GM18520 (cell line): ENCODE data around the gene RND3.

Experiments used
- ATAC-seq: cut with Tn5 transposase; IDR thresholded peaks from one replicate; pipeline ENCODE4 v1.9.1; 2021; ENCODE audit not compliant: unreplicated experiment

RND3 gene

GRCh38 chr2:150494234-150494945, 6.9 kb upstream of the RND3 start:
- no peak for ATAC-seq

DNA sequence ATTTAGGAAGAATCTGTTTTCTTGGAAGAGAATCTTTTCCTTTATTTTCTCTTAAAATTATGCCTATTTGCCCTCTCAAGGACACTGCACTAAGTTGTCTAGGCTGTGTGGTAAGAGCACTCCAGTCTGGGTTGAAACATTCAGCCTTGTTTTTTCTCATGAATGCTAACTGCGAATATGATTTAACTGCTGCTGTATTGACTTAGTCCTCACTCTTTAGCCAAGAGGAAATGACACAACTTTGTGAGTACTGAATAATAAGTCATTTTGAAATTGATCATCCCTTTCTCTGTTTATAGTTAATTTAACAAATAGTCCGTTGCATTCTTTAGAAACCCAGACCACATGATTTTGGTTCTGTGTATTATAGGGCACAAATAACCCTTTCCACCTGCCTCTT, 4.5 kb upstream of the RND3 start:
- ATAC-seq, result no peak

DNA sequence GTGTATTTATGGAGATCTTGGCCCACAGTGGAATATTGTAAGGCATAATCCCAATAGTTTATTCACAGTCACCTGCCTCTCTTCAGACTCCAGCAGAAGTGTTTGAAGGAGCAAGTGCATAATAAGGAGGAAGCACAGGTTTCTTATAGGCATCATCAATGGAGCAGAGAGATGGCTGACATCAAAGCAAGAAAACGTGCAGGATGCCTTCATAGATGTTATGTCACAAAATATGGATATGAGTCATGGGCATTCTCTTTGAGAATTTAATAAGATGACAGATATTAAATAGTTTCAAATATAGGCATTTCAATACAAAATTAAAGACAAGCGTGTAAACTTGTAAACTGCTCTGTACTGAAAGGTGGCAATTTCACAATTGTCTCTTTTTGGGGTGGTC, 4.0 kb upstream of the RND3 start:
- ATAC-seq, result no peak

DNA sequence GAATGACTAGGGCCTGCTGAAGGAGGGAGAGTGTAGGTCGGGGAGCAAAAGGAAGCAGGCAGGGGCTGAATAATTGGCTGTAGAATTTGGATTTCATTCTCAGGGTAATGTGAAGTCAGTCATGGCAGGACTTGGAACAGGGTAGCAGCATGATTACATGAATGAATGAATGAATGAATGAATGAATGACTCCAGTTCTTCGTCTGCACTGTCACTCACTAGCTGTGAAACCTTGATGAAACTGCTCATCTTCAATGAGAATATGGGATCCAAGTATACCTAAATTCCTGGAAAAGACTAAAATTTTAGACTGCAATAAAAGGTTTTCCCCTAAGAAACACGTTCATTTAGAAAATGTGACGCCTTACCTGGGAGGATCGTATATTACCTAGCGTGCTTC, 3.0 kb upstream of the RND3 start:
- no peak for ATAC-seq

- no peak for ATAC-seq
Measured at GRCh38 chr2:150486539-150487484, 655 bp downstream of the RND3 start.

- no peak for ATAC-seq
Measured at GRCh38 chr2:150485871-150486538, 1.5 kb downstream of the RND3 start.

- ATAC-seq, result no peak
Measured at GRCh38 chr2:150485114-150485870, 2.2 kb downstream of the RND3 start.

DNA sequence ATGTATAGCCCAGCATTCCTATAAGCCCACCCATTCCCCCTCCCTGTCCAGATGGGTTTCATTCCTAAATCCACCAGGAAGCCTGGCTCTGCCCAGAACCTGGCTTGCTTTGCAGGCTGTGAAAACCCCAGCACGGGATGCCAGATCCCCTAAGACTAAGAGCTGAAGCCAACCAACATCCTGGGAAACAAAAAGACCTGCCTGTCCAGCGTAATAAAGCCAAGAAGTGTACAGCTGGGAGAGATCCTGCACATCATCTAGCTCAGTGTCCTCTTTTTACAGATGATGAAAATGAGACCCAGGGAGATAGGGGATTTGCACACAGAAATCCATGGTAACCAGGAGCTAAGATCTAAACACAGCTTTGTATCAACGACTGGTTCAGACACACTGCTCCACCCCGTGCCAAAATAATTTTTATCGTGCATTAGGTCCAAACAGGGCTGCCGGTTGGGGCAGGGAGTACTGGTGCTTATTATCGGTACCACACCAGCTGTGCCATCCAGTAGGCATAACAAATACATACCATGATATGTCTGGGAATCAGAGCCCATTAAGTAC, 2.9 kb downstream of the RND3 start:
- no peak for ATAC-seq

DNA sequence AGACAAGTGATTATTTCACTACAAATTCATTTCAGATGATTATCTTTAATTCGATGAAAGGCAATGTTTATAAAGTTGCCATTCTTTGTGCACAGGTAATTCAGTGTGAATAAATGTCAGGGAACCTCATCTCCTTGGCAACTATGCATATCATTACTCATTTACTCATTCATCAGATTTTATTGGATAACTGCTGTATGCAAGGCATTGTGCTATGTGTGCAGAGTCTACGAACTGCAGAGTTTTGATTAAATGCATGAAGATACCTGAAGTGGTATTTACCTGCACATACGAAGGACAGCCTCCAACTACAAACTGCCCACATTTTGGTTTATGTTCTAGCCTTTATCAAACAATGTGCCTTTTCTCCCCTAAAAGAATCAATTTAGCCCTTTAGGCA, 3.5 kb downstream of the RND3 start:
- ATAC-seq, result no peak

DNA sequence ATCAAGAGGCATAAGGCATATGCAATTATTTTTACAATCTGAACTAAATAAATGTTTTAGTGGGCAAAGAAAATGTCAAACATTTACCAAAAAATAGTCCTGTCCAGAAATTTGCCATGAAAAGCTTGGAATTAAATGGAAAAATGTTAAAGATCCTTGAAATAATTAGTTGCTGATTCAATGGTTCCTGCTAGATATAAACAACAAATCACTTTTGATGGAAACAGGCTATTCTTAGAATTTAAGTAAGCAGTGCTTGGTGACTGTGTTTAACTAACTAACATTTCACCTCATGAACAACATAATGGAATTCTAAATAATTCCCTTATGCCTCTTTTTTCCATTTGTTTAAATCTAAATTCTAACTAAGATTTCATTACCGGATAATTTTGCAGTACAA, 3.9 kb downstream of the RND3 start:
- ATAC-seq, result no peak

- ATAC-seq, result no peak
Measured at GRCh38 chr2:150482667-150483400, 4.6 kb downstream of the RND3 start.

DNA sequence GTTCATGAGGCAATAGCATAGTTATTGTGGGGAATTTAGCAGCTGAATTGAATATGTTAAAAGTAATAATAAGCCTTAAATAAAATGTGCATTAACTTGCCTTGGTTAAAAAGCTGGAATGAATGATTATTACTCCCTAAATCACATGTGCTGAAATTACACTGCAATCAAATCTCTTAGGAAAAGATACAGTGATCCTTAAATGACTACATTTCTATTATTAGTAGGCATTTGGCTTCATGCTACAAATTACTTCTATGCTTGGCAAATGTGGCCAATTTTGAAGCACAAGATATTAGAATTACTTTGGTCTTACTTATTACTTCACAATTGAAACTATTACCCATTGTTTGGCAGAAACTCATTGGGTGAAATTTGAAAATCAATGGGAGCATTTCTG, 5.4 kb downstream of the RND3 start:
- ATAC-seq, result no peak

- ATAC-seq, result no peak
Measured at GRCh38 chr2:150480971-150481830, 6.3 kb downstream of the RND3 start.

DNA sequence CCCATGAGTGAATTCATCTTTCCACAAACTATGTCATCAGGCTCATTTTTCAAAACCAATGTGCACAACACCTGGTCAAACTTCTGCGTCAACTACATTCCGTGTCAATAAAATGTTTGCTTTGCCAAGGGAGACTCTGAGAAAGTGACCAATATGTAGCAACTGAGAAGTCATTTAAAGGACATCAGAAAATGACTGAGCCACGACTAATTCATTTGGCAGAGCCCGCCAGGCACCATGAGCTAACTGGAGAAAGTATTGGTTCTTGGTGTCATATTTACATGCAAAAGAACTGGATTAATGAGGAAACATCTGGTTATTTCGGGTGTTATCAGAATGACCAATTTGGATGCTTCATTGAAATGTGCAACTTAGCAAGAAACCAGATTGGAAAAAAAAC, 7.2 kb downstream of the RND3 start:
- ATAC-seq, result no peak

DNA sequence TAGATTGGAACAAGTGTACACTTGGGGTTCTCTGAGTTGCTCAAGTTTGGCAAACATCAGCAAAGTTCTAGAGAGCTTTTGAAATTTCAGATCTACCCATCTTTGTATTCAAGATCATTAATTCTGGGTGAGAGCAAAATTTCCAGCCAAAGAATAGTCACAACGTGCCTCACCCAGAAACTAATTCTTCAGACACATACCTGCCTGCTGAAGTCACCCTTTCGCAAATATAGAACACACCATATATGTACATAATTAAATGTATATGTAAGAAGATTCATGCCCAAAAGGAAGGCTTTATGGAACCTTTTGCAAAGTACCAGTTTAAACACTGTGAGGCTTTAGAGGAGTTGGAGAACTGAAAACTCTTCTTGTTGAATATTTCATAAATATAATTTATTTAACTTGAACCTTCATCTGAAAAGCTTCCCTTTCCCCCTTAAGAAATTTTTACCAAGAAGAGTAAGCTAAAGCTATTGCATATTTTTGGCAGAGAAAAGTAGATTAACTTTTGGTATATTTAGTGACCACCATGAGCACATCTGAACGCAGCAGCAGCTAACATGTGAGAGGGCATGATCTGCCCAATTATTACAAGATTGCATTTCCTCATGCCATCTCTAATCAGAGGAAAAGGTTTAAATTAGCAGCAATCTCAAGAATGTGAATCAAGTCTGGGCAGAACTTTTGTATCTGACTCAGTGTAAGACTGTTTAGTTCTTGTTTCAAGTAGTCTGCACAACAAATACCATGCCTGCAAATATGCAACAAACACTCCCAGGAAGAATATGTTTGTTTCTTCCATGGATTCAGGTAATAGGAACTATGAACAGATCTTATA, 8.2 kb downstream of the RND3 start:
- ATAC-seq, result no peak

GRCh38 chr2:150478200-150478974, 9.1 kb downstream of the RND3 start:
- ATAC-seq, result no peak

- no peak for ATAC-seq
Measured at GRCh38 chr2:150477347-150477746, 10.1 kb downstream of the RND3 start.
